NT2/D1 (cell line): ENCODE measurements around the gene SENP2.

Experiments used
- SUZ12 ChIP-seq: IDR thresholded peaks from 2 replicates; pipeline ENCODE4 v1.6.1; 2011; ENCODE audit not compliant: insufficient read length, insufficient read depth; ENCODE audit errors: extremely low read depth
- ZNF274 ChIP-seq: IDR thresholded peaks from 2 replicates; pipeline ENCODE4 v1.6.1; 2011; ENCODE audit warnings: mild to moderate bottlenecking, low read depth, low read length

- TF ChIP-seq SUZ12 (no peak), ZNF274 (no peak)
Observed at GRCh38 chr3:185595526-185595925, 9.4 kb downstream of the SENP2 start.
